Activated CD4-positive, alpha-beta T cell treated with anti-CD3 and anti-CD28 coated beads, Interleukin-2, amount 50 U/mL, for 24 hours (primary cell): ENCODE results near the gene FEZF1.

Source experiments
- DNase-seq, 2 donors: peaks; one replicate each; pipeline ENCODE4 v3.0.0-alpha.2; 2020; ENCODE audit warnings: low read depth in 1 of 2, low spot score in 1 of 2

The FEZF1 gene

DNA sequence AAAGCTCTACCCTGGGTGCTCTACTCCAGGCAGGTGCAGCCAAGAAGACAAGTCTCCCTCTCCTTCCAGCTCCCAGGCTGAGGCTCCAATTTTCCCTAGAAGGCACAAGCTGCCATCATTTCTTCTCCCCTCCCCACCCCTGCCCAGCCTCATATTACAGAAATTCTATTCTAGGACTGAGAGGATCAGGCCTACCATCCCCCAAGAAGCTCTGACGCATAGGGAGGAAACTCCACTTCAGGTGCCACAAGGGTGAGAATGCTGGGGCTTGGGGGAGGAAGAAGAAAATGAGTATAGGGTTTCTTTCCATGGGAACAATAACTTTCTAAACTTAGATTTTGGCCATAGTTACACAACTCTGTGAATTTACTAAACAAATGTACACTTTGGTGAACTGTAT is 35.3 kb downstream of the FEZF1 start:
- no peak for DNase-seq

DNA sequence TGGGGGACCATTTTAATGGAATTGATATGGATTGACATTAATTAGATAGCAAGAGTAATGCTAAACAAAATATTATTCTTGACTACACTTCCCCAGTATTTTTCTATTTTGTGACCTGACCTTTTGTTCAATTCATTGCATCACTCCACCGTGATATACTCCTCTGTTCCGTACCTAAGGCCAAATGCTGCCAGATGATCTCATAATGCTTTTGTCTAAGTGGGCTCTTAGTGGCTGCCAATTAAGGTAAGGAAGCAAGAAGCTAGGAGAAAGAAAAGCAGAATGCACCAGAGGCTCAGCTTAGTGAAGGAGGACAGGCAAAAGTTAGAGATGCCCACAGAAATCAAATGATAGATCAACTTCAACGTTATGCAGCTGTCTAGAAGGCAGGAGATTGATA is 36.4 kb downstream of the FEZF1 start:
- DNase-seq = no peak

GRCh38 chr7:122262246-122262645 is 42.3 kb downstream of the FEZF1 start:
- no peak for DNase-seq

DNA sequence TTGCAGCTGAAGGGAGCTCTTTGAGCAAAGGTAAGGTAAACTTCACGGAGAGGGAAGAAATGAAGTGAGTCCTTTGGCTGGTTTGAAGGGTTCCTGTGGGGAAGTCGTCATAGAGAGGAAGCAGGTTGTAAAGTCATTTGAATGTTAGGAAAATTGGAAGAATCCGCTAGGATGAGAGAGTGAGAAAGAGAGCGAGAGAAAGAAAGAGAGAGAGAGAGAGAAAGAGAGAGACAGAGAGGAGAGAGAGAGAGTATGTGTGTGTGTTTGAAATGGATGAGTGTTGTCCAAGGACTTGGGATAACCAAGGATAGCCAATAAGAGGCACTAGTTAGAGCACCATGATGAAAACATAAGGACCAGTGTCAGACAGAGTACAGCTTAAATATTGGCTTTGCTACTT is 43.1 kb downstream of the FEZF1 start:
- DNase-seq = no peak

GRCh38 chr7:122261016-122261415 is 43.5 kb downstream of the FEZF1 start:
- DNase-seq = no peak

- DNase-seq = no peak
Observed at GRCh38 chr7:122260336-122260735, 44.2 kb downstream of the FEZF1 start.

DNA sequence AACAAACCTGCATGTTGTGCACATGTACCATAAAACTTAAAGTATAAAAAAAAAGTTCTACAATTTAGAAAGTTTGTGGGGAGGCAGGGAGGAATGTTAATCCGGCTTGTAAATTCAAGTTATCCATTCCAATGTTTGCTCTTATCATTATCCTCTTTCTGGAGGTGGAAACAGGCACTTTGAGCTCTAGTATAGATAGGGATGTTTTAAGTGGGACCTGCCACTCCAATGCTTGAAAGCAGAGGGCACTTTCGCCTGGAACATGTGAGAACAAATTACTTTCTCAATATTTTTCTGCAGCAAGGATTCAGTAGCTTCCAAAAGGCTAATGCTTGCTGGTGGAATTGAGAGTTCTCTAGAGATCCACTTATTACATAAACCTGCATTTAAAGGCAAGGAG is 45.6 kb downstream of the FEZF1 start:
- no peak for DNase-seq

GRCh38 chr7:122257056-122257455 is 47.5 kb downstream of the FEZF1 start:
- no peak for DNase-seq

- DNase-seq = no peak
Observed at GRCh38 chr7:122256046-122256445, 48.5 kb downstream of the FEZF1 start.

GRCh38 chr7:122255454-122255853 is 49.1 kb downstream of the FEZF1 start:
- no peak for DNase-seq
